ENCODE data around the gene NLRP7. TPM values are rescaled to one million over a fixed set of nuclear protein-coding genes. Genes with fewer than 3 reads are reported as not detected.

NLRP7 gene
- not detected in 2 replicates for total RNA-seq

GRCh38 chr19:54947381-54947780, at the start of gene NLRP7:
NLRP7 (minus strand) TSS chr19:54947530.

GRCh38 chr19:54905803-54906511, 41.4 kb downstream of the NLRP7 start, which contains the start of gene NCR1:
NCR1 (plus strand) TSS chr19:54906148; CDS start chr19:54906188, 40 bp downstream.

GRCh38 chr19:54873990-54874389, 73.3 kb downstream of the NLRP7 start, which contains the start of gene FCAR:
FCAR (plus strand) TSS chr19:54874235; CDS start chr19:54874290, 55 bp downstream.

Other genes starting within 250 kb of the NLRP7 start
- not detected in 2 replicates for gene KIR3DL3, start 223.1 kb downstream of the NLRP7 start, total RNA-seq
- not detected in 2 replicates for gene KIR2DL3, start 209.0 kb downstream of the NLRP7 start, total RNA-seq
- gene KIR2DL1, start 177.7 kb downstream of the NLRP7 start, total RNA-seq = not detected in 2 replicates
- gene KIR2DL4, start 143.9 kb downstream of the NLRP7 start, total RNA-seq = not detected in 2 replicates
- not detected in 2 replicates for gene KIR3DL1, start 131.1 kb downstream of the NLRP7 start, total RNA-seq
- gene KIR2DS4, start 114.9 kb downstream of the NLRP7 start, total RNA-seq = not detected in 2 replicates
- gene KIR3DL2, start 97.1 kb downstream of the NLRP7 start, total RNA-seq = not detected in 2 replicates
- gene FCAR, start 73.3 kb downstream of the NLRP7 start, total RNA-seq = not detected in 2 replicates
- not detected in 2 replicates for gene NCR1, start 41.4 kb downstream of the NLRP7 start, total RNA-seq
- gene NLRP2, start 18.8 kb upstream of the NLRP7 start, total RNA-seq = 2.6 TPM in 1 of 2 replicates, not detected in the other
- 0.18 TPM in 1 of 2 replicates, not detected in the other for gene GP6, start 90.7 kb upstream of the NLRP7 start, total RNA-seq
- 7.4 and 10.3 TPM in 2 replicates for gene RDH13, start 115.6 kb upstream of the NLRP7 start, total RNA-seq
- 0.30 and 1.3 TPM in 2 replicates for gene EPS8L1, start 128.3 kb upstream of the NLRP7 start, total RNA-seq
- gene PPP1R12C, start 170.1 kb upstream of the NLRP7 start, total RNA-seq = 29.4 and 46.6 TPM in 2 replicates
- gene TNNT1, start 201.7 kb upstream of the NLRP7 start, total RNA-seq = 1.5 and 3.0 TPM in 2 replicates
- not detected in 2 replicates for gene TNNI3, start 210.2 kb upstream of the NLRP7 start, total RNA-seq
- 0.30 and 0.65 TPM in 2 replicates for gene DNAAF3, start 219.1 kb upstream of the NLRP7 start, total RNA-seq
- gene SYT5, start 232.8 kb upstream of the NLRP7 start, total RNA-seq = not detected in 2 replicates

Measured in smooth muscle cell of the umbilical artery (primary cell).